ENCODE results near the gene ZBTB20. TPM values are rescaled to one million over a fixed set of nuclear protein-coding genes. Genes with fewer than 3 reads are reported as not detected.
A peak's percentile ranks its signal among the peaks of the same experiment; 100 is the strongest.

The ZBTB20 gene
- total RNA-seq, 8 experiments from 2014 or later: 21.8 to 62.6 (median 39.5) TPM

- Histone ChIP-seq H3K27ac (no peak overlapping the region), H3K4me3 (no peak overlapping the region), H3K4me1 (replicated peaks in 1 of 2) (peaks cover 0 to 2% of the 10 kb centered on the region in 2 donors)
- no peak for ATAC-seq (replicated peaks in 6 of 8)
- in situ Hi-C loops (cut with MboI; ENCODE audit: low pct_unique_long_range_greater_than_20kb in 2 of 9, low sequenced_read_pairs in 9 of 9, unreplicated experiment in 9 of 9): no loop called here
- 83 to 100% (median 100%) methylated on average over 1 of the region's 1 CpG; no CpG with 5 or more reads in 4 of the 10 experiments for WGBS, 10 experiments
These were observed 601.9 kb downstream of the ZBTB20 start for GRCh38 chr3:114545193-114545592.

- no peak overlapping the region for H3K27ac ChIP-seq
- WGBS, 10 experiments: 0 to 100% (median 50%) methylated on average over 1 of the region's 1 CpG; no CpG with 5 or more reads in 3 of the 10 experiments
- no peak overlapping the region for H3K4me3 ChIP-seq
- in situ Hi-C loops (cut with MboI; ENCODE audit: low pct_unique_long_range_greater_than_20kb in 2 of 9, low sequenced_read_pairs in 9 of 9, unreplicated experiment in 9 of 9): no loop called here
- no peak for ATAC-seq (replicated peaks in 6 of 8)
- H3K4me1 ChIP-seq (replicated peaks in 1 of 2): peaks cover 0 to 2% of the 10 kb centered on the region in 2 donors
These were observed 604.7 kb downstream of the ZBTB20 start for GRCh38 chr3:114542359-114542758.

- ATAC-seq (replicated peaks in 6 of 8): no peak
- 55 to 100% (median 78%) methylated on average over 1 to 5 of the region's 5 CpGs for WGBS, 10 experiments
- Histone ChIP-seq H3K4me3 (no peak overlapping the region), H3K4me1 (replicated peaks in 1 of 2) (peaks cover 0 to 2% of the 10 kb centered on the region in 2 donors), H3K27ac (no peak overlapping the region)
- in situ Hi-C loops (cut with MboI; ENCODE audit: low pct_unique_long_range_greater_than_20kb in 2 of 9, low sequenced_read_pairs in 9 of 9, unreplicated experiment in 9 of 9): no loop called here
These were observed 607.6 kb downstream of the ZBTB20 start for GRCh38 chr3:114539525-114539924.

GRCh38 chr3:114538211-114538610, 608.9 kb downstream of the ZBTB20 start:
- in situ Hi-C loops (cut with MboI; ENCODE audit: low pct_unique_long_range_greater_than_20kb in 2 of 9, low sequenced_read_pairs in 9 of 9, unreplicated experiment in 9 of 9): no loop called here
- no peak for ATAC-seq (replicated peaks in 6 of 8)
- Histone ChIP-seq H3K27ac (no peak overlapping the region), H3K4me3 (no peak overlapping the region), H3K4me1 (replicated peaks in 1 of 2) (peaks cover 0 to 2% of the 10 kb centered on the region in 2 donors)
- 88 to 100% (median 98%) methylated on average over 1 to 2 of the region's 2 CpGs; no CpG with 5 or more reads in 2 of the 10 experiments for WGBS, 10 experiments

GRCh38 chr3:114528517-114528916, 618.6 kb downstream of the ZBTB20 start:
- ATAC-seq (replicated peaks in 6 of 8): no peak
- in situ Hi-C loops (cut with MboI; ENCODE audit: low pct_unique_long_range_greater_than_20kb in 2 of 9, low sequenced_read_pairs in 9 of 9, unreplicated experiment in 9 of 9): no loop called here
- no peak overlapping the region for H3K27ac ChIP-seq
- no peak overlapping the region for H3K4me3 ChIP-seq
- no peaks in the 10 kb centered on the region for H3K4me1 ChIP-seq (replicated peaks in 1 of 2)
- 76 to 97% (median 92%) methylated on average over 1 to 3 of the region's 3 CpGs for WGBS, 10 experiments

- peak in 3 of 8 experiments; percentile 42 to 69 (median 57) for ATAC-seq (replicated peaks in 6 of 8)
- H3K4me1 ChIP-seq (replicated peaks in 1 of 2): no peaks in the 10 kb centered on the region
- WGBS, 10 experiments: 25 to 55% (median 38%) methylated on average over 1 of the region's 1 CpG; no CpG with 5 or more reads in 5 of the 10 experiments
- H3K27ac ChIP-seq: no peak overlapping the region
- in situ Hi-C loops (cut with MboI; ENCODE audit: low pct_unique_long_range_greater_than_20kb in 2 of 9, low sequenced_read_pairs in 9 of 9, unreplicated experiment in 9 of 9): no loop called here
- H3K4me3 ChIP-seq: no peak overlapping the region
These were observed 619.9 kb downstream of the ZBTB20 start for GRCh38 chr3:114527036-114527644.

- in situ Hi-C loops (cut with MboI; ENCODE audit: low pct_unique_long_range_greater_than_20kb in 2 of 9, low sequenced_read_pairs in 9 of 9, unreplicated experiment in 9 of 9): no loop called here
- WGBS, 10 experiments: 72 to 100% (median 95%) methylated on average over 2 of the region's 2 CpGs; no CpG with 5 or more reads in 2 of the 10 experiments
- no peak overlapping the region for H3K4me3 ChIP-seq
- H3K4me1 ChIP-seq (replicated peaks in 1 of 2): no peaks in the 10 kb centered on the region
- ATAC-seq (replicated peaks in 6 of 8): no peak
- H3K27ac ChIP-seq: no peak overlapping the region
These were observed 621.8 kb downstream of the ZBTB20 start for GRCh38 chr3:114525278-114525677.

- H3K4me1 ChIP-seq (replicated peaks in 1 of 2): peaks cover 0 to 6% of the 10 kb centered on the region in 2 donors
- ATAC-seq (replicated peaks in 6 of 8): peak; percentile 54 to 100 (median 85)
- 0 to 52% (median 19%) methylated on average over 1 to 3 of the region's 3 CpGs; no CpG with 5 or more reads in 2 of the 10 experiments for WGBS, 10 experiments
- in situ Hi-C loops (cut with MboI; ENCODE audit: low pct_unique_long_range_greater_than_20kb in 2 of 9, low sequenced_read_pairs in 9 of 9, unreplicated experiment in 9 of 9): no loop called here
- H3K27ac ChIP-seq: no peak overlapping the region
- no peak overlapping the region for H3K4me3 ChIP-seq
These were observed 627.7 kb downstream of the ZBTB20 start for GRCh38 chr3:114519415-114519814.

- Histone ChIP-seq H3K27ac (no peak overlapping the region), H3K4me3 (no peak overlapping the region), H3K4me1 (replicated peaks in 1 of 2) (peaks cover 0 to 6% of the 10 kb centered on the region in 2 donors)
- ATAC-seq (replicated peaks in 6 of 8): no peak
- in situ Hi-C loops (cut with MboI; ENCODE audit: low pct_unique_long_range_greater_than_20kb in 2 of 9, low sequenced_read_pairs in 9 of 9, unreplicated experiment in 9 of 9): no loop called here
- WGBS, 10 experiments: 0 to 100% (median 86%) methylated on average over 1 of the region's 1 CpG; no CpG with 5 or more reads in 3 of the 10 experiments
These were observed 628.8 kb downstream of the ZBTB20 start for GRCh38 chr3:114518206-114518808.

GRCh38 chr3:114510201-114510600, 636.9 kb downstream of the ZBTB20 start:
- no peak overlapping the region for H3K27ac ChIP-seq
- no peak overlapping the region for H3K4me3 ChIP-seq
- WGBS, 10 experiments: 20 to 100% (median 66%) methylated on average over 1 to 2 of the region's 2 CpGs; no CpG with 5 or more reads in 2 of the 10 experiments

GRCh38 chr3:114509756-114510155, 637.3 kb downstream of the ZBTB20 start:
- no peak for ATAC-seq (replicated peaks in 6 of 8)
- in situ Hi-C loops (cut with MboI; ENCODE audit: low pct_unique_long_range_greater_than_20kb in 2 of 9, low sequenced_read_pairs in 9 of 9, unreplicated experiment in 9 of 9): no loop called here
- Histone ChIP-seq H3K27ac (no peak overlapping the region), H3K4me3 (no peak overlapping the region), H3K4me1 (replicated peaks in 1 of 2) (no peaks in the 10 kb centered on the region)
- WGBS, 10 experiments: 22 to 100% (median 88%) methylated on average over 1 to 5 of the region's 5 CpGs; no CpG with 5 or more reads in 1 of the 10 experiments

More at GRCh38 chr3:114510201-114510600, 636.9 kb downstream of the ZBTB20 start:
- ATAC-seq (replicated peaks in 6 of 8): peak in 2 of 8 experiments; percentile 46 to 49
- in situ Hi-C loops (cut with MboI; ENCODE audit: low pct_unique_long_range_greater_than_20kb in 2 of 9, low sequenced_read_pairs in 9 of 9, unreplicated experiment in 9 of 9): no loop called here
- no peaks in the 10 kb centered on the region for H3K4me1 ChIP-seq (replicated peaks in 1 of 2)

- Histone ChIP-seq H3K4me1 (replicated peaks in 1 of 2) (no peaks in the 10 kb centered on the region), H3K4me3 (no peak overlapping the region), H3K27ac (no peak overlapping the region)
- no peak for ATAC-seq (replicated peaks in 6 of 8)
- in situ Hi-C loops (cut with MboI; ENCODE audit: low pct_unique_long_range_greater_than_20kb in 2 of 9, low sequenced_read_pairs in 9 of 9, unreplicated experiment in 9 of 9): no loop called here
- 20 to 100% (median 86%) methylated on average over 1 of the region's 1 CpG; no CpG with 5 or more reads in 3 of the 10 experiments for WGBS, 10 experiments
These were observed 638.1 kb downstream of the ZBTB20 start for GRCh38 chr3:114508976-114509375.

GRCh38 chr3:114508208-114508607, 638.9 kb downstream of the ZBTB20 start:
- H3K27ac ChIP-seq: no peak overlapping the region
- H3K4me3 ChIP-seq: no peak overlapping the region
- H3K4me1 ChIP-seq (replicated peaks in 1 of 2): no peaks in the 10 kb centered on the region
- in situ Hi-C loops (cut with MboI; ENCODE audit: low pct_unique_long_range_greater_than_20kb in 2 of 9, low sequenced_read_pairs in 9 of 9, unreplicated experiment in 9 of 9): no loop called here
- WGBS, 10 experiments: 80 to 100% (median 100%) methylated on average over 1 of the region's 1 CpG; no CpG with 5 or more reads in 3 of the 10 experiments
- no peak for ATAC-seq (replicated peaks in 6 of 8)

Data from motor neuron (in vitro differentiated cells).